H1 (cell line): ENCODE measurements around the gene PATE4.

ENCODE experiments used
- CTCF ChIP-seq, 3 experiments: IDR thresholded peaks; 1 replicate in 2 of 3; 2 replicates in 1 of 3; pipeline versions ENCODE4 v1.5.1 to v1.6.1; 2011; ENCODE audit warnings: low read length in 3 of 3, mild to moderate bottlenecking in 3 of 3, inconsistent platforms in 2 of 3, low read depth in 1 of 3, moderate library complexity in 1 of 3; ENCODE audit not compliant: insufficient read depth in 1 of 3; ENCODE audit errors: control extremely low read depth in 1 of 3
- GABPA ChIP-seq: IDR thresholded peaks from 2 replicates; pipeline ENCODE4 v1.6.1; 2011; ENCODE audit warnings: mild to moderate bottlenecking, low read length, moderate library complexity, borderline replicate concordance; ENCODE audit not compliant: insufficient read depth
- MAX ChIP-seq: IDR thresholded peaks from 2 replicates; pipeline ENCODE4 v1.6.1; 2012; ENCODE audit warnings: inconsistent platforms
- POLR2A ChIP-seq, 2 experiments: IDR thresholded peaks; 1 replicate in 1 of 2; 2 replicates in 1 of 2; pipeline ENCODE4 v1.6.1; 2011; ENCODE audit warnings: low read depth in 2 of 2, low read length in 2 of 2, mild to moderate bottlenecking in 2 of 2; ENCODE audit errors: control extremely low read depth in 1 of 2
- TBP ChIP-seq: IDR thresholded peaks from 2 replicates; pipeline ENCODE4 v1.6.1; 2011; ENCODE audit warnings: low read depth, low read length, improper control_type of control experiment
- YY1 ChIP-seq: IDR thresholded peaks from 2 replicates; pipeline ENCODE4 v1.6.1; 2011; ENCODE audit warnings: low read depth, mild to moderate bottlenecking, low read length

GRCh38 chr11:125869521-125869920, 36.4 kb downstream of the PATE4 start:
- TF ChIP-seq CTCF (IDR thresholded peaks at IDR 0.05; ENCODE audit: control extremely low read depth in 1 of 3, insufficient read depth in 1 of 3, low read depth in 1 of 3, low read length in 3 of 3) (no peak; a peak in 1 of 4 replicates), TBP (no peak), MAX (no peak), YY1 (no peak), GABPA (no peak), POLR2A (IDR thresholded peaks at IDR 0.05; ENCODE audit: control extremely low read depth in 1 of 2, low read depth in 2 of 2, low read length in 2 of 2) (no peak)
